HG03039 (cell line): ENCODE data around the gene HIF1AN.
"Not testable (repeated sequence)": the region's sequence is repeated elsewhere in the genome, so short reads cannot be mapped to it uniquely, and the experiment has no call there.

Experiments used
- ATAC-seq: cut with Tn5 transposase; IDR thresholded peaks from one replicate; pipeline ENCODE4 v1.9.1; 2021; ENCODE audit warnings: mild to moderate bottlenecking, moderate library complexity; ENCODE audit not compliant: unreplicated experiment

The HIF1AN gene

DNA sequence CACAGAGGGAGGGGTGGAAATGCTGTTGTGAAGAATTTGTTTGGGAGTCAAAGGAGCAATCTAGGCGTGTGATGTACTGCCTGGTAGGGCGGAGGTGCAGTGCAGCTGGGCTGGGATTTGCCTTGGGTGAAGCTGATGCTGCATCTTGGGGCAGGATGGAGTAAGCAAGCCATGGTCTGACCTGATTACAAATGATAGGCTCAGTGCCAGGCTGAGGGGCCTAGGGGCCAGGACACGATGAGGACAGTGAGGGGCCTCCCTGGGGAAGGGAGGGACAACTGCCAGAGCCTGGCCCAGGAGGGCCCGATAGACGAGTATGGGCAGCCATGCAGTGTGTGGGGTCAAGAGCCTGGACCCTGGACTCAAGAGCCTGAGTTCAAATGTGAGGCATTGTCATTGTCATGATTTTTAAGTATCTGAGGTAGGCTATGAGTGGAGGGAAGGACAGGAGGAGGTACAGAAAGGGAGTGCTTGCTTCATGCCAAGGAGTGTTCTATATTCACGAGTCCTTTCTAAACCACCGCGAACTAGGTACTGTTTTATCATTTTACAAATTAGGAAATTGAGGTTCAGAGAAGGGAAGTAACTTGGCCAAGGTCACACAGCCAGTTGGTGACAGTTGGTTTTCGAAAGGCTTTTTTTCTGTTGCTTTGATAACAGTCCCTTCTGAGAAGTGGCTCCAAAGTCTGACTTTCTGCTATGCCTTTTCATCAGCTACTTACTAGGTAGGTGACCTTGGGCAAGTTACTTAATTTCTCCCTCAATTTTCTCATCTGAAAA, 29.7 kb downstream of the HIF1AN start:
- no peak for ATAC-seq

DNA sequence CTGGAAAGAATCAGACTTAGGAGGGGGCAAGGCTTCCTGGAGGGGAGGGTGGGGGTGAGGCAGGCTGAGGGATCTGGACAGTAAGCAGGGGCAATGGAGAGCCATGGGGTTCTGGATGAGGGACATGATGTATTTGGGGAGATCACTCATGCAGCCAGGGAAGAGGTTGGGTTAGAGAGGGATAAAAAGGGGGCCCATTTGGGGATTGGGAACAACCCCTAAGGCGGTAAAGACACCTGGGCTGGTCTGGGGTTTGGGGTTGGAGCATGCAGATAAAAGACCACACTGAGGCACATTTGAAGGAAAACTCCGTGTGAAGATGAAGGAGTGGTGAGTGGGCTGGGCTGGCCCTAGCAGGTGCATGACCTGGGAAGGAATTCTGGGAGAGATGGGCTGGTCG, 30.8 kb downstream of the HIF1AN start:
- no peak for ATAC-seq

DNA sequence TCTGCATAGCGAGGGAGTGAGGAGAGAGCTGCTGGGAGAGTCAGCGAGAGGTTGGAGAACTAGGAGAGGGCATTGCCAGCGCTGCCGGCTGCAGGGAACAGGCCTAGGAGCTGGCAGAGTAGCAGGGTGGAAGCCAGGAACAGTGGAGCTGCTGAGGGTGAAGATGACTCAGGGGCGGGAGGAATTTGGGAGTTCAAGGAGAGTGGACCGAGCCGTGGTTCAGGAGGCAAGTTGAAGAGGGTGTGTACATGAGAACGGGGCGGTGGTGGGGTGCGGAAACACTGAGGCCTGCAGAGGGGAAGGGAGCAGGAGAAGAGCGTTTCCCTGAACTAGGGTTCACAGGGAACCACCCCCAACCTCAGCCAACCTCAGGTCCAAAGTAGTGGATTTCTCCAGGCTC, 31.5 kb downstream of the HIF1AN start:
- ATAC-seq, result no peak

DNA sequence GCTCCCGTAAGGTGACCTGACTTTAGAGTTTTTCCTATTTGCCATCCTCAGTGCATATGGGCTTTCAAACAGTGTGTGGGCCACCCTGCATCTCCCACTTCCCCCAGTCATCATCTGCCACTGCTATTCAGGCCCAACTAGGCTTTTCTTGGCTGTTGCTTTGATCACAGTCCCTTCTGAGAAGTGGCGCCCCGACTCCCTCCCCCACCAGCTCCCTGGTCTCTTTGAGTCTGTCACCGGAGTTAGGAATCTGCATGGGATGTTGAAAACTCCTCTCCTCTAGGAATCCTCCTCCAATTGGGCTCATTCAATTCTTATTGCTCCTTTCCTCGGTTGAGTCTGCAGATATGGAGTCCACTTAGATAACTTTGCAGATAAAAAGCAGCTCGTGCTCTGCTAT, 32.1 kb downstream of the HIF1AN start:
- ATAC-seq, result no peak

DNA sequence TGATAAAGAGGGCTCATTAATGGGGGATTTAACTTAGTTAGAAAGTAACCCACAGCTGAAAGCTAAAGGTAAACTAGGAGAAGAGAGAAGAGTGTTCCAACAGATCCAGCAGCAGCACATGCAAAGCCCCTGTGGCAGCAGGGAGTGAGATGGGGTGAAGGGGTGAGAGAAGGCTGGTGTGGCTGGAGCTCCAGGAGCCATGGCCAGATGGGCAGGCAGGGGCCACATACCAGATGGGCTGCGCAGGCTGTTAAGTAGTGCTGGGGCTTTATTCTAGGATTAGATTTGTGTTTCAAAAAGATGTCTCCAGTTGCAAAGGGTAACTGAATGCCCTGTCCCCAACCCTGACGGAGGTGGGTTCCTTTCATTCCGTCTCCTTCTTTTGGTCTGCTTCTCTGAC, 33.2 kb downstream of the HIF1AN start:
- no peak for ATAC-seq

DNA sequence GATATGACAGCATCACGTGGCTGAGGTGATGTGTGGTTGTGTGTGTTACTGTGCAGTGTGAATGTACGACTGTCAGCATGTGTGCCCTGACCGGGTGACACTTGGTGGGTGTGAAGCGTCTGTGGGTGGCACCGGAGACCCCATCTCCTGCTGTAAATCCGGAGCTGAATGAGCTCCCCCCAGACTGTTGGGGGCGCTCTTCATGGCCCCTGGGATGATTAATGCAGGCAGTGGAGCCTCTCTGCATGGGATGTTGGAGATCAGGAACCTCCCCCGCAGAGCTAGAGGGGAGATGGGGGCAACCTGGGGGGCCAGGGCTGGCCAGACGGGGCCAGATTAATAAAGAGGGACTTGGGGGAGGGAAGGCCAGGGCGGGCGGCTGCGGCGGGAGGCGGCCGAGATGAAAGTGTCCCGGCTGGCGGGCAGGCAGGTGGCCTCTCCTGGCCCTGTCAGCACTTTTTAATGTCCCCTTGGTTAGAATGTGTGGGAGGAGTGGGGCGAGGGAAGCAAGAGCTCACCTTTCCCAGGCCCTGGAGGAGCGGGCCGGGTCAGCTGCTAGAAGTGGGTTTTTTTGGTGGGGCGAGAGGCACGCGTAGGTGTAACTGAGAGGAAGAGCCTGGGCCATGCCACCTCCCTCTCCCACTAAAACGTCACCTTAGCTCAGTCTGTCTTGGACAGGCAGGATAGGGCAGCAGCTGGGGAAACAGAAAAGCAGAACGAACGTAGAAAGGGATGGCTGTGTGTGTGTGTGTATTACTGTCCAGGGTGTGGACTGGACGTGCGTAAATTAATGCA, 34.1 kb downstream of the HIF1AN start:
- ATAC-seq, result no peak

DNA sequence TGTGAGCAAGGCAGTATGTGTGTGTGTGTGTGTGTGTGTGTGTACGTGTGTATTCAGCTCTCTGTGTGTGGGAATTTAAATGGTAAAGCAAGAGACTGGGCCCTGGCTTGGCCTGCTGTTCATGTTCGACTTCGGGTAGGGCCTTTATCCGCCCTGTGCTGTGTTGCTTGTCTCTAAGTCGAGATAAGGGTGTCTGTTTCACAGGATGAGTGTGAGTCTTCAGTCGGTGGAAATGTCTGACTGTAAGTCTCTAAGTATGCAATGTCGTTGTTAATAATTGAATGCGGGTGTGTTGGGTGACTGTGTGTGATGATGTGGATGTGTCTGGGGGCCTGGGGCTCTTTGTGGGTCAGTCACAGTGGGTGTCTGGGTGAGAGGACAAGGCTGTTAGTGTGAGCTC, 34.8 kb downstream of the HIF1AN start:
- ATAC-seq, result no peak

DNA sequence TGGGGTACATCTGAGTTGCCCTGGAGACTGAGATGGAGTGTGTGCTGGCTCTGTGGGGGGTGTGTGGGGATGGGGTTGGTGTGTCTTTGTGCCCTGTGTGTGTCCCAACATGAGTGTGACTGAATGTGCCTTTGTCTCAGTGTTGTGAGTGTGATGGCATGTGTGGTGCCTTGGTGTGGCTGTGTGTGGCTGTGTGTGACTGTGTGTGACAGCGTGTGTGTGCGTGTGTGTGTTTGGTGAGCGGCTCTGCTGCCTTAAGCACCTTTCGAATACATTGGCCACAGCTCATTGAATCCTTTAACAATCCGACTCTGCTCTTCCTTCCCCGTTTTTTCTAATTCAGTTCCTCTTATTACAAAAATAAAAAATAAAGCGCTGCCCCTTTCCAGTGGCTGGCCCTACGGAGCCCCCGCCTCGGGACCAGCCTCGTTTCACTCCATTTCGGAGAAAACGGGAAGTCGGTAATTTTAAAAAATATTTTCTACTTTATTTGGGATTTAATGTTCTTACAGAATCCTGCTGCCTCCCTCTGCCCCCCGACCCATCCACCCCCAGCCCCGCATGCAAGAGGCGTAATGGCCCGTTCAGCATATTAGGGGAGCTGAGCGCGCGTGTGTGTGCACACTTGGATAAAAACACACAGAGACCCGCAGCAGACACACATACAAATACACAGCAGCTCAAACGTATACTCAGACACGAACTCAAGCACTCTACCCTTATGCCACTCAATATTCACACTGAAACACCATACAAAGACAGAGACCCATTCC, 35.5 kb downstream of the HIF1AN start:
- no peak for ATAC-seq

DNA sequence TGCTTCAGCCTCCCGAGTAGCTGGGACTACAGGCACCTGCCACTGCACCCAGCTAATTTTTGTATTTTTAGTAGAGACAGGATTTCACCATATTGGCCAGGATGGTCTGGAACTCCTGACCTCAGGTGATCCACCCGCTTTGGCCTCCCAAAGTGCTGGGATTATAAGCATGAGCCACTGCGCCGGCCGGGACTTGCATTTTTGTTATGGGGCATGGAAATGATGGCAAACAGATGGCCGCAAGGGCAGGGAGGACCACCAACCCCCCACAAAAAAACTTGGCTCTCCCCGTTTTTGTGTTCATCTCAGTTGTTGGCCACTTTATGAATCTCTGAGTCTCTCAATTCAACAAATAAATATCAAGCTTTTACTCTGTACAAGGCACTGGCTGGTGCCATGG, 39.4 kb downstream of the HIF1AN start:
- ATAC-seq, result not testable (repeated sequence)

DNA sequence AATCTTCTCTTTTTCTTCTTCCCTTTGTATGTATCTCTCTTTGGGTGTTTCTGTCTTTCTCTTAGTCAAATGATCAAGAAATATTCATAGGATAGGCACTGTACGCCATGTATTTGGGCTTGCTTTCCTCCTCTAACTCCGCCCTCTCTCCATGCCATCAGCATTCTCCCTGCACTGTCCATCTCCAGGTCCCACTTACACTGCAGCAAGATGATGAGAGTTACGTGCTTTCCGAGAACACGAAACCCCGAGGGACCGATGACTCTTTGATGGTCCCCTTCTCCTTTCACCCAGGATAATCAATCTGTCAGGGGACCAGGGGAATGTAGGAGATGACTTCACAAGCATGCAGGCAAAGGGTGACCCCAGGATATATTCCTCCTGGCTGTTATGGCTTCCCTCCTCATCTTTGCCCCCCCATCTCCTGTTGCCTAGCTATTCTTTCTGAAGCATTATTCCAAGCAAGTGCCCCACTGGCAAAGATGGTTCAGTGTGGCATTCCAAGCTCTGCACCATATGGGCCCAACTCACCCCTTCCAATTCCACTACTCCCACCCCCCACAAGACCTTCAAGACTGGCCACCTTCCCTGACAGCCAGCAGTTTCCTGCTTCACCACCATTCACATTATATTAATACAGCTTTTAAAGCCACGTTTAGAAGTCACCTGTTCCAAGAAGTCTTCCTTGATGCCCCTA, 40.0 kb downstream of the HIF1AN start:
- no peak for ATAC-seq

DNA sequence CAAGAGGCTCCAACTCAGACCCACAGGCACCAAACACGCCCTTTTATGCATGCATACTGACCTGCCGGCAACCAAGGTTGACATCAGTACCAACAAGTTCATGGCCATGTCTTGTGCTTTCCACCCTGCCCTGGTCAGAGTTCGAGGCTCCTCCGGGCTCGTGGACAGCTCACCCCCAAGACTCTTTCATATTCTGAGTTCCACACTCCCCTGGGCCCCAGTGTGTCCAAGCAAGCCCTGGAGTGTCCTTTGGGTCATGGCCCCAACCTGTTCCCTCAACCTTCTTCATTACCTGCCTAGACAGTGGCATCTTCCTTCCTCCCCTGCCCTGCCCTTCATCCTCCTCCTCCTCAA, 40.5 kb downstream of the HIF1AN start:
- ATAC-seq, result no peak

DNA sequence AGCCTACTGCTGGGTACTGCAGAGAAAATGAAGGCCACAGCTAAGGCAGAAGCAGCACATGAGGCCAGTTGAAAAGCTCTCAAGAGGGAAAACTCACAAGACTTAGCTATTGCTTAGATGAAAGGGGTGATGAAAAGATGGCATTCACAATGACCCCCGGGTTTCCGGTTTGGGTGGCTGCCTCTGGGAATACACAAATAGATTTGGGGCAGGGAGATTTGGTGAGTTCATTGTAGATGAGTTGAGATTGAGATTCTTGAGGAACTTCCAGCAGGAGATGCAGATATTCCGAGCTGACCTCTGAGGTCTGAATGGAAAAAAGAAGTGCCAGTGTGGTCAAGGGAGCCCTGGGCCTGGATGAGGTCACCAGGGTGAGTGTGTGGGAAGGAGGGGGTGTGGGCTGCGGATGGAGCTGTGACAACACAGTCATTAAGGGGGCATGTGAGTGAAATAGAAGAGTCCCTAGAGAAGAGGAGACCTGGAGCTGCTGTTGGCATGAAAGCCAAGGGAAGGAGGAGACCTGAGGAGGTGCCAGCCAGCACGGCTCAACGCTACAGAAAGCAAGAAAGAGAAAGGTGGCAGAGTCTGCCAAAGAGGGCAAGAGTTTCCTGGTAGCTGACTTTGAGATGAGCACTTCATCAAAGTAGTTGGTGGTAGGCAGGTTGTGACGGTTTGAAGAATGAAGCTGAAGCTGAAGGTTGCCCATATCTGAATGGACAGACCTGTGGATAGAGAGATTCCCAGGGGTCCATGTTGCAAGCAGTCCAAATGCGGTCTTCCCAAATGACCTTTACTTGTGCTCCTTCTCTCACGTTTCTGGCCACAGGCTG, 43.7 kb downstream of the HIF1AN start:
- ATAC-seq, result no peak

DNA sequence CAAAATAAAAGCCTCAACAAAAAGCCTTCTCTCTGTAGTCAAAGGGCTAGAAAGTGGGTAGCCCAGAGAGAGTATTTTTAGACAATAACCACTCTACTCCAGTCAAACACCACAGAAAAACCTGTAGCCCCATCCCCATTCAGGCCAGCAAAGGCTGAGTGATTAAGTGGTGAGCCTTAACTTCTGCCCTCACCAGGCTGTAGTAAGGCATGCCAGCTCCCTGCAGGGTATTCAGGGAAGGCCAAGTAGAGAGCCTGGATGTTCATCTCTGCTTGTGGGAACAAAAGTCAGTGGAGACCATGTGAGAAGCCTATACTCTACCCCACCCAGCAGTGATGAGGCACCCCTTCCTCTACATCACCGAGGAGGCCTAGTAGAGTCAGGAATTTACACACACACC, 51.2 kb downstream of the HIF1AN start:
- ATAC-seq, result no peak

DNA sequence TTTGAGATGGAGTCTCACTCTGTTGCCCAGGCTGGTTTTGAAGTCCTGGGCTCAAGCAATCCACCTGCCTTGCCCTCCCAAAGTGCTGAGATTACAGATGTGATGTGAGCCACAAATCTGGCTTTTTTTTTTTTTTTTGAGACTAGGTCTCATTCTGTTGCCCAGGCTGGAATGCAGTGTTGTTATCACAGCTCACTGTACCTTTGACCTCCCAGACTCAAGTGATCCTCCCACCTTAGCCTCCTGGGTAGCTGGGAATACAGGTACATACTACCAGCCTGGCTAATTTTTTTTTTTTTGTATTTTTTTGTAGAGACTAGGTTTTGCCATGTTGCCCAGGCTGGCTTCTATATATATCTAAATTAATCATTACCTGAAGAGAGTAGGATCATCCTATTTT, 62.4 kb downstream of the HIF1AN start:
- no peak for ATAC-seq

DNA sequence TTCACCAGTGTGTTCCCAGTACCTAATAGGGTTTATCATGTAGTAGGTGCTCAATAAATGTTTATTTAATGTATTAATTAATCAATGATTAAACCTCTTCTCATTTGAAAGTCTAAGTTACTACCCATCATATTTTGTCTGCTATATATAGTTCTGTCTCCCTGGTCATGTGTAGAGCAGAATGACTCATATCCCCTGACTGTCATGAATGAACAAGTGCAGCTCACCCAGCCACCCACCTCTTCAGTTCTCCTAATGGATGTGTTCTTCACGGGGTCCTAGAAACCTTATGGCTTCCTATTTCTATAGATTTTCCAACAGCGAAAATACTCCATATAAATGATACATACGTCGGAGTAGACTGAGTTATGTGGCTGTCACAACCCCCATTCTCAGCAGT, 64.5 kb downstream of the HIF1AN start:
- ATAC-seq, result no peak

DNA sequence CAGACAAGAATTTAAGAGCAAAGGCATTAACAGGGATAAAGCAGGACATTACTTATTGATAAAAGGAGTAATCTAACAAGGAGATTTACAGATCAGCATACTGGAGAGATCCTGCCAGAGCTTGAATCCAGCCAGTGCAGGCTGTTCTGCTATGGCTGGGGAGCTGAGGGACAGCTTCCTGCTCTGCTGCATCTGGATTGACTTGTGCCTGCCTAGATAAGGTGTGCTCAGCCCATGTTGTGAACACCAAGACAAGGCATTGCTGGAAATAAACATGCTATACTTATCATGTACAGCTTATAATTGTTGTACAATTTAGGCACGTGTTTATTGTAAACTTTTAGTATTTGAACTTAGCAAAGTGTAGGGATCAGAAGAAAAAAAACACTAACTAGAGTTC, 71.7 kb downstream of the HIF1AN start:
- ATAC-seq, result no peak
